ENCODE data around the gene CHAT.

The CHAT gene

GRCh38 chr10:49631975-49632374 lies 18.1 kb downstream of the CHAT start:
- no peak for DNase-seq

DNA sequence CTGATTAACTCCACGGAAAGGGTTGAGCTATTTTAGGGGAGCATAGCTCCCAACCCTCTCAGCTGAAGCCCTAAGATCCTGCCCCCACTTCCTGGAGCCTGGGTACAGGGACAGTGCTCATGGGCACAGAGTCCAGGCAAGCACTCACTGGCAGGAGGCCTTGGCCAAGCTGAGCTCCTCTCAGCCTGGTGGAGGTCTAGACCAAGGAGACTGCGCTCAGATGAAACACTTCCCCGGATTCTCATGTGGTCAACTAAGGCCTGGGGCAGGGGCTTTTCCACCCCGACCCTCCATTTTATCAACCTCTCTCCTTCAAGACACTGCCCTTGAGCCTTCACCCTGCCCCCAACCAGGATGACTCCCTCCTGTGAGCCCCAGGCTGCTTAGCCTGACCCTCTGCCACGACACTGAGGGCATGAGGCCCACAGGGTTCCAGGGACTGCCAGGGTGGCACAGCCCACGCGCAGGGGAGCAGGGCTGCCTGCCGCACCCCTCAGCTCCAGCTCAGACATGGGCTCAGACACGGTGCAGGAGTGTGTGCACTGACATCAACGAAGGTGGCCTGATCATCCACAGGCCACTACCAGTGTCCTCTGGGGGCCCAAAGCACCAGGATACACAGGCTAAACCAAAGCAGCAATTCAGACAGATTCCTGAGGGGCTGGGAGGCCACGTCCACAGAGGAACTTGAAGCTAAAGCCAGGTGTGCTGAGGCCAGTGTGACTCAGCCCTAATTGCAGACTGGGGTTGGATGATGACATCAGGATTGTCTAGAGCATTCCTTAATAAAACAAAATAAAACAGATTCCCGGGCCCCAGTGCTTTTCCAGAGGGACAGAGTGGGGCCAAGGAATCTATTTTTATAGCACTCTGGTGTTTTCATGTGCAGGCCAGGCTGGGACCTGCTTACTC lies 18.8 kb downstream of the CHAT start:
- no peak for DNase-seq

GRCh38 chr10:49633327-49634068 lies 19.7 kb downstream of the CHAT start:
- DNase-seq: no peak

DNA sequence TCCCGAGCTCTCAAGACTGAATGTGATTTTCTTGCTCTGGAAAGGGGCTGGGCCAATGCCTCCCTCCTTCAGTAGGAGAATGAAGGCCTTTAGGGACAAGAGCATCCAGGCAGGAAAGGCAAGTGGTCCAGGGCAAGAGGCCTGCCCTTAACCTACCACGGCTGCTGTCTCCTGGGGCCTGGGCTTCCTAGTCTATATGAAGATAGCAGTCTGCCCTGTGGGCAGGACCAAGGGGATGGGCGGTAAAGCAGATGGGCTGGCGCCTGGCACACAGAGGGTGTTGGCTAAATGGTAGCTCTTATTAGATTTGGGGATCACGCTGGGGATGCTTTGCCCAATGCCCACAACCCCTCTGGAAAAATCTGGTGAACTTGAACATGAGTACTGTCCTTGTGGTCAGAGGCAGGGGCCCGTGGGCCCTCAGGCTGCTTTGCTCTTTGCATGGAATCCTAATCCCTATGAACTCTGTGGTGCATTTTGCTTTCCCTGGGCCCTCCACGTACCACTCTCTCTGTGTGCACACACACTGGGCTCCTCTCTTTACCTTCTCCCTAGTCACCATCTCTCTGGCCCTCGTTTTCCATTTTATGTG lies 20.3 kb downstream of the CHAT start:
- no peak for DNase-seq

DNA sequence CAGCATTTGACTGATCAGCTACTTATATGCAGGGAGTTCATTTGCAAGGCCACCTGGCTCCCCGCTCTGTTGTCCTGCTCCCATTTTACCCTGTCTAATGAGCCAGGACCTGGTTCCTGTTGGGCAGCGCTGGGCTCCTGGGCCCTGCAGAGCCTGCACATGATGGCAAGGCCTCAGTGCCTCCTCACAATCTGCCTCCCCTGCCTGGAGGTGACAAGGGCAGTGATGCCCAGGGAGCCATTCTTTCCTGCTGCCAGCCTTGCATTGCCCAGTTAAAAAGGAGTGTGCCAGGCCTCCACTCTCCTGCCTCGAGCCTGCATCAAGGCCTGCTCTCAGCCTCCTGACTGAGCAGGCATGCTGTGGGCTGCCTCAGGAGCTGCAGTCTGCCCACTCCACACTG lies 28.5 kb downstream of the CHAT start:
- no peak for DNase-seq

DNA sequence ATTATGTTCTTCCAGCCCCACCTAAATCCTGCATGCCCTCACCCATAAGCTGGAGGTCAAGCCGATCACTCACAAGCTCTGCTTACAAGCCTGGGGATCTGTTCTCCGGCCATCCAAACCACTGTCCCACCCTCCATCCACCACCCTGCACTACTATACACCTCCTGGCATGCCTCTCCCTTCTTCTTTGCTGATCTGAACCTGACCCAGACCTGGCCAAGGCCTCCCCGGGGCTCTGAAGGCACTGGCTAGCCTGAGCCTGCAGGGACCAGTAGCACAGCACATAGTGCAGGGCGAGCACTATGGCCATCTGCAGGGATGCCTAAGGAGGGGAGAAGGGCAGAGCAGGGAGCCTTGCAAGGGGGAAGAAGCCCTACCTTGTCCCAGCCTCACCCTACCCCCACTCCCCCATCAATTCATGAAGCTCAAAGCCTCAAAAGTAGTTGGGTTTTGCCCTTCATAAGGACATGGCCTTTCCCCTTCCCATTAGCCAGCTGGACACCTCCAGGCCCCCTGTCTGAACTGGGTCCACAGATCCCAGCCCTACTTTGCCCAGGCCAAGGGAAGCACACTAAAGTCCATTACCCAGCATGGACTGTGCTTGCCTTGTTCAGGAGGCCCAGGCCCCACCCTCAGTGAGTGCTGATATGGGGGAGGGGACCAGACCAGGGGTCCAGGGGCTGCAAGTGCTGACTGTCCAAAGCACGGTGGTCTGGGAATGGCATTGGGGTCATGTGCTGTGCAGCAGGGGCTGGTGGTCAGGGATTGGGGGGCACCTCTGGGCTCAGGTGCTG lies 29.6 kb downstream of the CHAT start:
- no peak for DNase-seq

GRCh38 chr10:49644035-49644646 lies 30.3 kb downstream of the CHAT start:
- no peak for DNase-seq

- DNase-seq: no peak
Observed at GRCh38 chr10:49645417-49645816, 31.6 kb downstream of the CHAT start.

GRCh38 chr10:49645871-49646870 lies 32.3 kb downstream of the CHAT start:
- DNase-seq: no peak

DNA sequence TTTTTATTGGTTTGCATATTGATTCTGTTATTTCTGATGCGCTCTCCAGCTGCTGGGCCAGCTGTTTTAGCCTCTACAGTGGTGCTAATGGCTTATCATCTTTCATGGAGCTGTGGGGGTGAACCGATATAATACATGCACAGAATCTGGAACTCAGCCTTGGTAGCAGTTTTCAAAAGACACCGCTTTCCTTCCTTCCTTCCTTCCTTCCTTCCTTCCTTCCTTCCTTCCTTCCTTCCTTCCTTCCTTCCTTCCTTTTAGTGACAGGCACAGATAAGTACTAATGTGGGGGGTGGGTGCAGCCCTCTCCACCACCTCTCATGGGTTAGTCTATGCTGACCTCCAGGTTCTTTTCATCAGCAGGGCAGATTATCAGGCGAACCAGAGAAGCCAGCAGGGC lies 33.7 kb downstream of the CHAT start:
- no peak for DNase-seq

- DNase-seq: no peak
Observed at GRCh38 chr10:49647985-49648795, 34.4 kb downstream of the CHAT start.

DNA sequence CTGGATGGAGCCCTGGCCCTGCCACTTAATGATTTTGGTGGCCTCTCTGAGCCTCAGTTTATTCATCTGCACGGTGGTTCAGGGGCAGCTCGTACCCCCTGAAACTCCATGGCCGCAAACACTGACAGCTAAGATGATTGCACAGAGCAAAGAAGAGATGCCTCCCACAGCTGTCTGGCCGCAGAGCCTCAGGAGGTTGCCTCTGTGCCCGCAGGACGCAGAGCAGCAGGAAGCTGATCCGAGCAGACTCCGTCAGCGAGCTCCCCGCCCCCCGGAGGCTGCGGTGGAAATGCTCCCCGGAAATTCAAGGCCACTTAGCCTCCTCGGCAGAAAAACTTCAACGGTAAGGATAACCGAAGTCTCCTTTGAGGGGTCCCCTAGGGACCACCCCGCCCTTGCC lies 35.5 kb downstream of the CHAT start:
- DNase-seq: no peak

- DNase-seq: no peak
Observed at GRCh38 chr10:49649936-49650723, 36.3 kb downstream of the CHAT start.

DNA sequence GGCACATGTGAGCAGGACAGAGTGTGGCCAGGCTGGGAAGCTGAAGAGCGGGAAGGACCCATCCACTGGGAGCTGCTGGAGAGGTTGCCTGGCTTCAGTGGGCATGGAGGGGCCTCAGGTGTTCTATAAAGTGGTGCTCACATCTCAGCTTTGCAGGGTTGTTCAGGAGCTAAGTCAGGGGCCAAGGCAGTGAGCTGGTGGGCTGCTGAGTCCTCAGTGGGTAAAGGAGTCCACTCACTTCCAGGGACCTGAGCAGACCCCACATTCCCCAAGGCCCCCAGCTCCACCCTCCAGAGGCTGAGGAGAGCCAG lies 36.8 kb downstream of the CHAT start:
- DNase-seq: no peak

- DNase-seq: no peak
Observed at GRCh38 chr10:49651039-49651835, 37.4 kb downstream of the CHAT start.

- DNase-seq: no peak
Observed at GRCh38 chr10:49651917-49652316, 38.1 kb downstream of the CHAT start.

DNA sequence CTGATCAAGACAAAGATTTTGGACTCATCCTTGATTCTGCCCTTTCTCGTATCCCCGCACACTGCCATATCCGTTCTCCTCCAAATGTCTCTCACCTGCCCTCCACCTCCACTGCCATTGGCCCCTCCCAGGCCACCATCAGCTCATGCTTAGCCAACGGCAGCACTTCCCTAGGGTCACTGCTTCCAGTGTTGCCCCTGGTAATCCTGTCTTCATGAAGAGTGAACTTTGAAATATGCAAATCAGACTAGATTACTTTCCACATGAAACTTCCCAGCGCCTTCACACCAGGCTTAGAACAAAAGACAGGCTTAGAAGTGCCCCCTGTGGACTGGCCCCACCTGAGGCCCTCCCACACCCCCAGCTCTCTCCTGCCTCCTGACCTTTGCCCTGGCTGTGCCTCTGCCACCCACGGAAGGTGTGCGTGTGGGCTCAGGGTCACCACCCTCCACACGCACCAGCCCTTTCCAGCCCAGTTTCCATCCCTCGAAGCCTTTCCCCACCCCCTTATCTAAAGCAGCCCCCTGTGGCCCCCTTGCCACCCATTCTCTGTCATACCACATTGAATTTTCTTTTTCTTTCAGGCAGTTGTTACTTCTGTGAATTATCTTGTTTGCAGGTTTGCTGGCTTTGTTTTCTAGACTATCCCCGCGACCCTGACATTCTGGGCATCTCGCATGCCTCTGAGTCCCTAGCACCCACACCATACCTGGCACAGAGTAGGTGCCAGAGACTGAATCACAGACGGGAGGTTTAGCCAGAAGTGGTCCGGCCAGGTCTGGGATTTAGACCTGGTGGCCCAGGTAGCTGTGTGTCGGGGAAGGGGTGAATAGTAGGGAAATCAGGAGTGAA lies 38.8 kb downstream of the CHAT start:
- no peak for DNase-seq

All from hematopoietic multipotent progenitor cell treated with erythropoietin and hydrocortisone succinate and interleukin-3 and kit ligand, for 8 days (in vitro differentiated cells).